ENCODE data around the gene PLEKHG4B. TPM values are rescaled to one million over a fixed set of nuclear protein-coding genes. Genes with fewer than 3 reads are reported as not detected.

The PLEKHG4B gene
- total RNA-seq, 1 experiment from 2014 or later = 44.3 TPM

DNA sequence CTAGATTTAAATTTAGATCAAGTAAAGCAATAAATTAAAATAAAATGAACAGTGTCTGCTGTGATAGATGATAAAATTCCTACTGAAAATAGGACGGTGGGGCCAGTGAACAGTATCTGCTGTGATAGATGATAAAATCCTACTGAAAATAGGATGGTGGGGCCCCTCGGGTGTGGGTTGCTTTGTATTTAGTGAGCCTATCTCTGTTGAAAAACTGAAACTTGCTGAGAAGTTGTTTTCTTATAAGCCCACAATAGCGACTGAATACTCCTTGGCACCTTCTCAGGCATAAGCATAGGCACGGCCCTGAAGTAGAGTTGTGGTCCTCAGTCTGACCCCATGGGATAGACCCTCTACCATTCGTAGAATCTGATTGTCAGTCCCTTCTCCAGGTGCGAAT, 131.8 kb downstream of the PLEKHG4B start:
- H3K4me2 ChIP-seq (ENCODE audit: insufficient read depth, insufficient read length, low read length) = no peak overlapping the region
- peaks cover 2% of the 10 kb centered on the region for H3K79me1 ChIP-seq (ENCODE audit: insufficient read depth, low read depth, low read length, poor library complexity, severe bottlenecking)
- no peak overlapping the region for H3K27ac ChIP-seq (ENCODE audit: insufficient read length, low read depth, low read length)
- no peak overlapping the region for H4K91ac ChIP-seq (ENCODE audit: insufficient read length, low read depth, low read length)
- H3K9me3 ChIP-seq (ENCODE audit: control insufficient read depth, low read depth, low read length) = no peaks in the 10 kb centered on the region
- no peak overlapping the region for H2BK15ac ChIP-seq (ENCODE audit: low read depth, low read length)
- H3K27me3 ChIP-seq (ENCODE audit: insufficient read depth, low read length) = no peaks in the 10 kb centered on the region
- no peak overlapping the region for H3K14ac ChIP-seq (ENCODE audit: insufficient read depth, low read length)
- H2BK12ac ChIP-seq (ENCODE audit: insufficient read length, low read depth, low read length) = no peak overlapping the region
- no peak overlapping the region for H3K23ac ChIP-seq (ENCODE audit: insufficient read length, low read depth, low read length)
- H2BK120ac ChIP-seq (ENCODE audit: low read depth, low read length, poor library complexity, severe bottlenecking) = no peak overlapping the region
- Mint-ChIP-seq H3K27me3 (ENCODE audit: low read depth) (no peaks in the 10 kb centered on the region; the same call in 1 of the 2 replicates), H3K27ac (no peak overlapping the region), H3K4me1 (peaks cover 23% of the 10 kb centered on the region in 2 experiments), H3K4me3 (no peak overlapping the region), H3K36me3 (ENCODE audit: insufficient read depth in 1 of 3, low read depth in 3 of 3) (peaks cover 34 to 48% (median 42%) of the 10 kb centered on the region in 3 experiments), H3K9me3 (no peaks in the 10 kb centered on the region)
- no CpG with 5 or more reads among the region's 6 CpGs for WGBS (ENCODE audit: extremely low coverage, insufficient read length, low lambda C conversion rate)
- no peak overlapping the region for H3K4ac ChIP-seq (ENCODE audit: low read depth, low read length)
- H3K9ac ChIP-seq (ENCODE audit: extremely low read depth, insufficient read length, low read length) = no peak overlapping the region
- 0 out of 2 replicates have a peak, but pooled peaks cover 2% of the 10 kb centered on the region for H3K4me1 ChIP-seq (ENCODE audit: insufficient read depth, low read length)
- H4K8ac ChIP-seq (replicated peaks; ENCODE audit: insufficient read length, low read depth, low read length) = no peak overlapping the region
- TF ChIP-seq, protein P1, sequence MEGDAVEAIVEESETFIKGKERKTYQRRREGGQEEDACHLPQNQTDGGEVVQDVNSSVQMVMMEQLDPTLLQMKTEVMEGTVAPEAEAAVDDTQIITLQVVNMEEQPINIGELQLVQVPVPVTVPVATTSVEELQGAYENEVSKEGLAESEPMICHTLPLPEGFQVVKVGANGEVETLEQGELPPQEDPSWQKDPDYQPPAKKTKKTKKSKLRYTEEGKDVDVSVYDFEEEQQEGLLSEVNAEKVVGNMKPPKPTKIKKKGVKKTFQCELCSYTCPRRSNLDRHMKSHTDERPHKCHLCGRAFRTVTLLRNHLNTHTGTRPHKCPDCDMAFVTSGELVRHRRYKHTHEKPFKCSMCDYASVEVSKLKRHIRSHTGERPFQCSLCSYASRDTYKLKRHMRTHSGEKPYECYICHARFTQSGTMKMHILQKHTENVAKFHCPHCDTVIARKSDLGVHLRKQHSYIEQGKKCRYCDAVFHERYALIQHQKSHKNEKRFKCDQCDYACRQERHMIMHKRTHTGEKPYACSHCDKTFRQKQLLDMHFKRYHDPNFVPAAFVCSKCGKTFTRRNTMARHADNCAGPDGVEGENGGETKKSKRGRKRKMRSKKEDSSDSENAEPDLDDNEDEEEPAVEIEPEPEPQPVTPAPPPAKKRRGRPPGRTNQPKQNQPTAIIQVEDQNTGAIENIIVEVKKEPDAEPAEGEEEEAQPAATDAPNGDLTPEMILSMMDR (conservative IDR thresholded peaks at IDR 0.05) = no peak
- H2AFZ ChIP-seq (ENCODE audit: low read length) = no peak overlapping the region
- DNase-seq = no peak
- no peak overlapping the region for H2BK5ac ChIP-seq (ENCODE audit: insufficient read length, low read length)
- H3K18ac ChIP-seq (ENCODE audit: insufficient read length, low read depth, low read length) = no peak overlapping the region
- H2AK5ac ChIP-seq (ENCODE audit: insufficient read length, low read length) = no peak overlapping the region
- H4K5ac ChIP-seq (ENCODE audit: insufficient read length, low read depth, low read length) = no peak overlapping the region
- H2BK20ac ChIP-seq (ENCODE audit: low read depth, low read length, poor library complexity, severe bottlenecking) = no peak overlapping the region
- no peak overlapping the region for H3K56ac ChIP-seq (ENCODE audit: insufficient read length, low read depth, low read length)
- no peaks in the 10 kb centered on the region for H3K23me2 ChIP-seq (ENCODE audit: insufficient read length, low read depth, low read length, poor library complexity, severe bottlenecking)
- H4K20me1 ChIP-seq (ENCODE audit: control insufficient read depth, insufficient read depth, insufficient read length) = no peaks in the 10 kb centered on the region
- no peak overlapping the region for H3T11ph ChIP-seq (ENCODE audit: low read length)
- peaks cover 10% of the 10 kb centered on the region; the same call in 1 of the 2 replicates for H3K79me2 ChIP-seq (ENCODE audit: insufficient read depth, low read length)

All from H9 (cell line).